ENCODE results near the gene UTP11.
"Not testable (repeated sequence)": the region's sequence is repeated elsewhere in the genome, so short reads cannot be mapped to it uniquely, and the experiment has no call there.

Gene UTP11

DNA sequence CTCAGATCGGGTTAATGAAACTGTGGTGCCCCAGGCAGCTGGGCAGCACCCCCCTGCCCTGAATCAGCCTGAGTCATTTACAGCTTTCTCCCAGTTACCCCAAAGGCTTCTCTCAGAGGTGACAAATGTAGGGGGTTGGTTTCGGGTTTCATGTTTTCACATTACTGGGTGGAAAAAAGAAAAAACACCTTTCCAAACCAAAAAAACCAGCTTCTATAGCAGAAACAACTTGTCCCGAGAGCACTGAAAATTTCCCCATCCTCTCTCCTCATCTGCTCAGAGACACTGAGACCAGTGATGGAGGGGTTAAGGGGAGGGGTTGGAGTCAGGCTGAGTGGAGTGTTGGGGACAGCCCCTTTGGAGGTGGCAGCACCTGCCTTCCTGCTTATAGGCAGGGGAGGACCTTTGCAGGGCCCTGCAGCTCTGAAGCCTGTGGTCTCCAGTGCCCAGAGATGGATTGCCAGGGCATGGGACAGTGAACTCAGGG lies 15.6 kb downstream of the UTP11 start:
- peak overlapping the region in 9 of 11 experiments; percentile 82 to 97 (median 91); a peak in 15 of 22 replicates for H3K4me2 ChIP-seq
- no peak for TF ChIP-seq Cebpa-rat (IDR thresholded peaks at IDR 0.05)
- H3K36me3 ChIP-seq = peaks cover 31 to 47% (median 33%) of the 10 kb centered on the region in 11 experiments
- H3K27me3 ChIP-seq = no peaks in the 10 kb centered on the region
- H3K4me1 ChIP-seq = peaks cover 46 to 77% (median 56%) of the 10 kb centered on the region in 10 experiments
- peak overlapping the region in 2 of 11 experiments; percentile 73 to 77; a peak in 1 of 22 replicates for H3K27ac ChIP-seq
- no peak overlapping the region for H3K4me3 ChIP-seq
- peaks cover 0 to 54% (median 20%) of the 10 kb centered on the region in 11 experiments; a peak in 14 of 22 replicates for H4K20me1 ChIP-seq
- no peaks in the 10 kb centered on the region for H3K9me3 ChIP-seq (replicated peaks in 1 of 11)
- peak overlapping the region in 4 of 11 experiments; percentile 7 to 44 (median 30); a peak in 5 of 22 replicates for H3K9ac ChIP-seq

DNA sequence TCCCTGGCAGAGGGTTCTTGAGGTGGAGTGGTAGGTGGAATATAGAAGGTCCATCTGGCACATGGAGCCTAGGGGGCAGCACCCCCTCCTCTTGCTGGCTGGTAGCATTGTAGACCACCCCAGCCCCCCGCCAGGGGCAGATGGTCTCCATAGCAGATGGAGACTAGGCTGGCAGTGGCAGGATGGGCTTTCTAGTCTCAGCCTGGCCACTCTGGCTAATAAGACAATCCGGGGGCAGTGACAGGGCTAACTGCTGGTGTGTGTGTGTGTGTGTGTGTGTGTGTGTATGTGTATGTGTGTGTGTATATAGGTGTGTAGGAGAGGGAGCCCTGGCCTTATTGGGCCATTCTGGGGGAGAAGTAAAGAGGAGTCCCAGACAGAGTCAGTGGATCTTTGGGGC lies 16.1 kb downstream of the UTP11 start:
- Histone ChIP-seq H4K20me1 (peaks cover 0 to 53% (median 20%) of the 10 kb centered on the region in 11 experiments; a peak in 14 of 22 replicates), H3K9me3 (replicated peaks in 1 of 11) (no peaks in the 10 kb centered on the region), H3K9ac (peak overlapping the region in 6 of 11 experiments; percentile 9 to 60 (median 48); a peak in 5 of 22 replicates), H3K4me2 (peak overlapping the region; percentile 82 to 97 (median 93); a peak in 19 of 22 replicates), H3K36me3 (peaks cover 26 to 42% (median 28%) of the 10 kb centered on the region in 11 experiments), H3K27me3 (no peaks in the 10 kb centered on the region), H3K4me1 (peaks cover 46 to 82% (median 58%) of the 10 kb centered on the region in 10 experiments), H3K4me3 (no peak overlapping the region), H3K27ac (peak overlapping the region in 8 of 11 experiments; percentile 62 to 77 (median 74); a peak in 13 of 22 replicates)
- no peak for TF ChIP-seq Cebpa-rat (IDR thresholded peaks at IDR 0.05)

DNA sequence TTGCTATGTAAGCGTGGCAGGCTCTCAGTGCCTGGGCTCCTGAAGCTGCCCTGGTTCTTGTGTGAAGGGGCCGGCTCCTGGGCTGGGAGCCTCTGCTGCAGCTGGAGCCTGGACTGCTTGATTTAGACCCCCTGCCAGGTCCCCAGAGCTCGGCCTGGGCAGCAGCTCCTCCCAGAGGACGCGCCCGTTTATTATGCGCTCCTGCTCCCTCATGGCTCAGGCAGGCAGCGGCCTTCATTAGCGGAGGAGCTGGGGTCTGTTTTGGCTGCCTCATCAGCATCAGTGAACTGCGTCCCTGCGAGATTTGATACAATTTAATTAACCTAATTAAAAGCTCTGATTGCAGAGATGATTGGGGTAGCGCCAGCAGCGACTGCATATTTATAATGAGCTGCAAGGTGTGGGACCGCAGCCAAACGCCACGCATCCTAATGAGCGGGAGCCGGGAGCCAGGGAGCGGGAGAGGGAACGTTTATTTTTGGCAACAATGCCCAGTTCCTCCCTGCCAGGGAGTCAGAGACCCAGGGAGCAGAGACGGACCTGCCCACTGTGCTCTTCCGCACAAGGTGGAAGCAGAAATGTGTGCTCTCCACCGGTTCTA lies 16.6 kb downstream of the UTP11 start:
- peaks cover 0 to 53% (median 20%) of the 10 kb centered on the region in 11 experiments; a peak in 14 of 22 replicates for H4K20me1 ChIP-seq
- H3K9ac ChIP-seq = peak overlapping the region; percentile 40 to 62 (median 55); a peak in 20 of 22 replicates
- no peak for TF ChIP-seq Cebpa-rat (IDR thresholded peaks at IDR 0.05)
- H3K4me3 ChIP-seq = 0 out of 20 replicates have a peak overlapping the region, but pooled peaks of 1 of the 10 experiments have one; percentile 51
- H3K36me3 ChIP-seq = peaks cover 21 to 37% (median 23%) of the 10 kb centered on the region in 11 experiments
- peak overlapping the region in 10 of 11 experiments; percentile 49 to 77 (median 72); a peak in 20 of 22 replicates for H3K27ac ChIP-seq
- peak overlapping the region; percentile 82 to 97 (median 93) for H3K4me2 ChIP-seq
- H3K9me3 ChIP-seq (replicated peaks in 1 of 11) = no peaks in the 10 kb centered on the region
- H3K4me1 ChIP-seq = peaks cover 46 to 87% (median 64%) of the 10 kb centered on the region in 10 experiments
- H3K27me3 ChIP-seq = no peaks in the 10 kb centered on the region

DNA sequence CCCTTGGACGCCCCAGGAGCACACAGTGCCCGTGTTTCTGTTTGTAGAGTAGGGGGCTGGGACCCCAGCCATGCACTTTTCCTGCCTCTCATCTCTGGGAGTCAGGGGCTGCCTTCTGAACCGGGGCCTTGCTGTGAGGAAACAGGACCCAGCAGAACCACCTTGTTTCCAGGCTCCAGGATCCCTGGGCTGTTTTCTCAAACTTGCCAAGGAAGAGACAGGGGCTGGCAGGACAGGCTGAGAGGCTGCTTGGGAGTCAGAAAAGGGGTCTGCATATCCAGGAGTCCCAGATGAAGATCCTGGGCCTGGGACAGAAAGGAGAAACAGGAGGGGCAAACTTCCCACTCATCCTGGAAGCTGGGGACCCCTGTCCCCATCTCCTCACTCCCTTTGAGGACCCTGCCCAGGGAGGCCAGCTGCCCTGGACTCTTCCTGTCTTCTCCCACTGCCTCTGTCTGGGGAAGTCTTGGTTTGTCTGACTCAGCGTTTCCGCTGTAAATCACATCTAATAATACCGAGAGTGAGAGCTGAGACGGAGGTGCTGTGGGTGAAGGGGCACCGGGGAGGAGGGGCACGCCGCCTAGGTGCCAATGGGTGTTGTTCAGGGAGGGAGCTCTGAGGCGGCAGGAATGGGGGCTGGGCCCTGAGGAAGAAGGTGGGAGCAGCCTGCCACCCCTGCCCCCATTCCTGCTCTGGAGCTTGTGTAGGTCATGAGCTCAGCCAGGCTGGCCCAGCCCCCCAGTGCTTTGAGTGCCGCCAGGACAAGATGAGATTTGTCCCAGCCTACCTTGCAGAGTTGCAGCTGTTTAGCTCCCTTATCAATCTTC lies 17.4 kb downstream of the UTP11 start:
- peaks cover 0 to 52% (median 20%) of the 10 kb centered on the region in 11 experiments; a peak in 14 of 22 replicates for H4K20me1 ChIP-seq
- peak overlapping the region; percentile 82 to 97 (median 93) for H3K4me2 ChIP-seq
- no peaks in the 10 kb centered on the region for H3K27me3 ChIP-seq
- TF ChIP-seq Cebpa-rat (IDR thresholded peaks at IDR 0.05) = no peak
- peak overlapping the region; percentile 40 to 62 (median 55) for H3K9ac ChIP-seq
- peak overlapping the region in 10 of 11 experiments; percentile 49 to 77 (median 72); a peak in 21 of 22 replicates for H3K27ac ChIP-seq
- peaks cover 46 to 89% (median 66%) of the 10 kb centered on the region in 10 experiments for H3K4me1 ChIP-seq
- peaks cover 14 to 30% (median 17%) of the 10 kb centered on the region in 11 experiments for H3K36me3 ChIP-seq
- H3K9me3 ChIP-seq (replicated peaks in 1 of 11) = no peaks in the 10 kb centered on the region
- peak overlapping the region in 6 of 10 experiments; percentile 3 to 51 (median 28); a peak in 7 of 20 replicates for H3K4me3 ChIP-seq

DNA sequence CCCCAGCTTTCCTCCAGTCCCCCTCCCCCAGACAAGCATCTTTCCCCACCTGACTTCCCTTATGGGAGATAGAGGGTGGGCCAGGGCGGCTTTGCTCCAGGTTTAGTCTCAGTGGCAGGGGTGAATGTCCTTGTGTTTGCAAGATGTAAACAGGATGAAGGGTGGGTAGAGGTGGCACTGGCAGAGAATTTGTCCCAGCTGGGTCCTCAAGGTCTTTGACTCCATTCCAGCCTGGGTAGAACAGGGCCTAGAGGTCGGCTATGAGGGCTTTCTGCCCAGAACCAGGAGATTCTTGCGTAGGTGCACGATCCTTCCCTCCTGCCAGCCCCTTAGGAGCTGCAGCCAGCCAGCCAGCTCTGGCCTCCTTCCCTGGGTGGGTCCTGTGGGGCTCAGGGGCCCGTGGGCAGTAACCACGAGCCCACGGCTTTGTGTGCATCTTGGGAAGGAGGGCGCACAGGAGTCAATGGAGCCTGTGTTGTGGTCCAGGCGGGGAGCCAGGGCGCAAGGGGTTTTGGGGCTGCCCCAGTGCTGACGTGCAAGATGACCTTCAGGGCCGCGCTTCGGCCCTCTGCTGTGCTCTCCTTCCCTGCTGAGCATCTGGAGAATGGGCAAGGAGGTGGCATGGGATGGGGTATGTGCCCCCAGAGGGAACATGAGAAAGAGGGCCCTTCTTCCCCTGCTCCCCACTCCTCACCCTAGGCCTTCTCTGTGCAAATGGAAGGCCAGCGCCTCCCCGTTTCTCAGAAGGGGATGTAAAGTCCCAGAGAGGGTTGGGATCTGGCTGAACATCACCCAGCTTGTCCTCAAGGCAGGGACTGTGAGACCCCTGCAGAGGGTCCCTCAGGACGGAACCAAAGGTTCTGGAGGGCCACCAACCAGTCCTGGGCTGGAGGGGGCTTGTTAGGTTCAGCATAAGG lies 18.3 kb downstream of the UTP11 start:
- Histone ChIP-seq H4K20me1 (peaks cover 0 to 42% (median 12%) of the 10 kb centered on the region in 11 experiments; a peak in 13 of 22 replicates), H3K9ac (peak overlapping the region; percentile 40 to 62 (median 55); a peak in 21 of 22 replicates), H3K4me2 (peak overlapping the region; percentile 82 to 97 (median 93)), H3K4me1 (peaks cover 46 to 81% (median 66%) of the 10 kb centered on the region in 10 experiments), H3K9me3 (replicated peaks in 1 of 11) (no peaks in the 10 kb centered on the region), H3K27ac (peak overlapping the region in 10 of 11 experiments; percentile 49 to 77 (median 72); a peak in 19 of 22 replicates), H3K4me3 (peak overlapping the region in 5 of 10 experiments; percentile 3 to 51 (median 28); a peak in 7 of 20 replicates), H3K27me3 (no peaks in the 10 kb centered on the region), H3K36me3 (peaks cover 4 to 20% (median 8%) of the 10 kb centered on the region in 11 experiments; a peak in 20 of 22 replicates)
- TF ChIP-seq Cebpa-rat (IDR thresholded peaks at IDR 0.05) = no peak

DNA sequence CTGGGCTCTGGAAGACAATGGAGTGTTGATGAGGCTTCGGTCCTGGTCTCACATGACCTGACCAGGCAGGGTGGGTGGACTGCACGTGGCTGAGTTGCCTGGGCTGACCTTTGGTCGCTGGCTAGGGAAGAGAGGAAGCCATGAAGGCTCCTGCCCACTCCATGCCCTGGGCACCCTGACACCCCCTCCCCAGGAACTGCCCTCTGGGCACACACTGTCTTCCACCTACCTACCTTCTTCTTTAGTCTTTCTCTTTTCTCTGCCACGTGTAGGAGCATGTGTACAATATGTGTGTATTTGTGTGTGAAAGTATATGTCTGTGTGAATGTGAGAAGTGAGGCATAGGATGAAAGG lies 19.0 kb downstream of the UTP11 start:
- H3K4me1 ChIP-seq = peaks cover 40 to 75% (median 60%) of the 10 kb centered on the region in 10 experiments
- H3K4me2 ChIP-seq = peak overlapping the region in 10 of 11 experiments; percentile 82 to 97 (median 93); a peak in 18 of 22 replicates
- no peak for TF ChIP-seq Cebpa-rat (IDR thresholded peaks at IDR 0.05)

DNA sequence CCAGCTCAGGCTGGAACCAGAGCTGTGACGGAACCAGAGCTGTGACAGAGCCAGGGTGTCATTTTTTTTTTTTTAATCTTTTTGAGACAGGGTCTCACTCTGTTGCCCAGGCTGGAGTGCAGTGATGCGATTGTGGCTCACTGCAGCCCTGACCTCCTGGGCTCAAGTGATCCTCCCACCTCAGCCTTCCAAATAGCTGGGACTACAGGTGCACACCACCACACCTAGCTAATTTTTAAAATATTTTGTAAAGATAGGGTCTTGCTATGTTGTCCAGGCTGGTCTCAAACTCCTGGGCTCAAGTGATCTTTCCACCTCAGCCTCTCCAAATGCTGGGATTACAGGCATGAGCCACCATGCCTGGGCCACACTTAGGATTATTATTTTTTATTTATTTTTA lies 20.5 kb downstream of the UTP11 start:
- not testable (repeated sequence) for H3K4me3 ChIP-seq; H3K9me3 ChIP-seq (replicated peaks in 1 of 11); H3K27me3 ChIP-seq; H3K36me3 ChIP-seq; H3K27ac ChIP-seq; H3K9ac ChIP-seq
- H4K20me1 ChIP-seq = peaks cover 0 to 24% (median 0%) of the 10 kb centered on the region in 11 experiments; a peak in 8 of 22 replicates
- H3K4me2 ChIP-seq = peak overlapping the region in 2 of 11 experiments; percentile 33 to 42; a peak in 3 of 22 replicates
- peaks cover 34 to 60% (median 48%) of the 10 kb centered on the region in 10 experiments for H3K4me1 ChIP-seq

More for the DNA sequence above, 19.0 kb downstream of the UTP11 start:
- peak overlapping the region in 5 of 11 experiments; percentile 72 to 77 (median 74); a peak in 7 of 22 replicates for H3K27ac ChIP-seq
- H3K36me3 ChIP-seq = peaks cover 0 to 14% (median 1%) of the 10 kb centered on the region in 11 experiments; a peak in 6 of 22 replicates
- no peak overlapping the region for H3K4me3 ChIP-seq
- H4K20me1 ChIP-seq = peaks cover 0 to 36% (median 7%) of the 10 kb centered on the region in 11 experiments; a peak in 12 of 22 replicates
- H3K9me3 ChIP-seq (replicated peaks in 1 of 11) = no peaks in the 10 kb centered on the region
- H3K27me3 ChIP-seq = no peaks in the 10 kb centered on the region
- peak overlapping the region in 1 of 11 experiments; percentile 60; a peak in 1 of 22 replicates for H3K9ac ChIP-seq
